HCT116 (cell line): Measurements from ENCODE around the gene SORCS2. TPM values are rescaled to one million over a fixed set of nuclear protein-coding genes. Genes with fewer than 3 reads are reported as not detected.

ENCODE experiments used
- ATAC-seq: fragments of 200-7000 bp; cut with Tn5 transposase; 2 replicates; pipeline ENCODE4 v1.9.1; 2020; ENCODE audit warnings: mild to moderate bottlenecking, moderate library complexity
- BruUV-seq: library from RNA; stranded (reverse); fragments of 400-500 nt; replicated peaks from 2 replicates; lab custom pipeline; 2021; lab: Mats Ljungman, UMichigan
- CTCF ChIA-PET: fragments of 300-600 bp; sonication (Branson Sonifier 250); formaldehyde crosslinking; loops from one replicate; lab custom pipeline; 2021; ENCODE audit warnings: antibody characterized with exemption; lab: Charles Lee
- POLR2A ChIA-PET: fragments of 300-600, 350-600 bp; sonication (Branson Sonifier 250); formaldehyde crosslinking; loops from one replicate; lab custom pipeline; 2021; ENCODE audit warnings: antibody characterized with exemption; lab: Charles Lee
- RAD21 ChIA-PET, 2 experiments: fragments of 300-600 bp; sonication (Branson Sonifier 250); formaldehyde crosslinking; loops; one replicate each; lab custom pipeline; 2023; ENCODE audit warnings: low total read pairs in 2 of 2; ENCODE audit not compliant: uncharacterized antibody in 2 of 2, unreplicated experiment in 2 of 2, low non-redundant PET in 1 of 2; lab: Charles Lee
- DNase-seq: peaks from one replicate; pipeline ENCODE4 v3.0.0-alpha.2; 2010; ENCODE audit warnings: low read depth, low spot score
- H2AFZ ChIP-seq: fragments of 200-600 bp; shearing (Covaris generic), sonication (generic); 2 replicates; pipeline ENCODE4 v1.6.1; 2017; ENCODE audit warnings: low read depth, mixed run types, mixed read lengths, antibody characterized with exemption, low read length; ENCODE audit not compliant: poor library complexity, severe bottlenecking
- H3K27ac ChIP-seq: 2 replicates; pipeline ENCODE4 v1.5.1; 2012; ENCODE audit warnings: low read depth, low read length
- H3K27me3 ChIP-seq: fragments of 200-600 bp; sonication (generic); 2 replicates; pipeline ENCODE4 v1.6.1; 2016; ENCODE audit warnings: mixed run types, low read length, mixed read lengths; ENCODE audit not compliant: insufficient read depth
- H3K36me3 ChIP-seq, 2 experiments: fragments of 200-500 bp in 1 of 2; fragments of 200-600 bp in 1 of 2; sonication (Bioruptor generic) in 1 of 2; sonication (generic) in 1 of 2; 2 replicates each; pipeline versions ENCODE4 v1.5.1 to v1.6.1; 2014 to 2016; ENCODE audit warnings: low read length in 2 of 2, inconsistent platforms in 1 of 2, mixed read lengths in 1 of 2, mixed run types in 1 of 2; ENCODE audit not compliant: insufficient read depth in 2 of 2, control insufficient read depth in 1 of 2
- H3K4me1 ChIP-seq, 2 experiments: fragments of 200-600 bp in 1 of 2; sonication (generic) in 1 of 2; 2 replicates each; pipeline versions ENCODE4 v1.5.1 to v1.6.1; 2012 to 2017; ENCODE audit warnings: low read length in 2 of 2, inconsistent platforms in 1 of 2, mild to moderate bottlenecking in 1 of 2, mixed read lengths in 1 of 2, mixed run types in 1 of 2, moderate library complexity in 1 of 2; ENCODE audit not compliant: insufficient read depth in 2 of 2, control insufficient read depth in 1 of 2
- H3K4me2 ChIP-seq: fragments of 200-600 bp; sonication (generic); 2 replicates; pipeline ENCODE4 v1.6.1; 2017; ENCODE audit warnings: mixed run types, low read length, mixed read lengths
- H3K4me3 ChIP-seq, 2 experiments: fragments of 200-600 bp in 1 of 2; sonication (generic) in 1 of 2; replicated peaks in 1 of 2; 2 replicates each; pipeline ENCODE4 v1.5.1; 2011 to 2016; ENCODE audit warnings: low read length in 2 of 2, control low read depth in 1 of 2, low read depth in 1 of 2, mild to moderate bottlenecking in 1 of 2, mixed read lengths in 1 of 2, mixed run types in 1 of 2
- H3K79me2 ChIP-seq: fragments of 200-600 bp; sonication (generic); 2 replicates; pipeline ENCODE4 v1.6.1; 2017; ENCODE audit warnings: mild to moderate bottlenecking, mixed run types, low read length, moderate library complexity, mixed read lengths; ENCODE audit not compliant: insufficient read depth
- H3K9ac ChIP-seq: fragments of 200-600 bp; sonication (generic); 2 replicates; pipeline ENCODE4 v1.6.1; 2016; ENCODE audit warnings: low read length, mixed read lengths
- H3K9me2 ChIP-seq: fragments of 200-600 bp; sonication (generic), shearing (Covaris generic); 2 replicates; pipeline ENCODE4 v1.6.1; 2017; ENCODE audit warnings: mixed run types, mild to moderate bottlenecking, moderate library complexity; ENCODE audit not compliant: insufficient read depth
- H3K9me3 ChIP-seq, 2 experiments: fragments of 200-500 bp in 1 of 2; fragments of 200-600 bp in 1 of 2; sonication (Bioruptor generic) in 1 of 2; sonication (generic) in 1 of 2; 2 replicates each; pipeline ENCODE4 v1.6.1; 2014 to 2017; ENCODE audit warnings: low read length in 2 of 2, mixed read lengths in 2 of 2, inconsistent platforms in 1 of 2, low read depth in 1 of 2, mild to moderate bottlenecking in 1 of 2, mixed run types in 1 of 2, moderate library complexity in 1 of 2; ENCODE audit not compliant: control insufficient read depth in 1 of 2, insufficient read depth in 1 of 2
- H4K20me1 ChIP-seq: fragments of 200-600 bp; sonication (generic), shearing (Covaris generic); 2 replicates; pipeline ENCODE4 v1.6.1; 2017; ENCODE audit warnings: mixed run types, mild to moderate bottlenecking, moderate library complexity; ENCODE audit not compliant: insufficient read depth
- ATF3 ChIP-seq: IDR thresholded peaks from 2 replicates; pipeline ENCODE4 v1.6.1; 2012
- CBX3 ChIP-seq: IDR thresholded peaks from 2 replicates; pipeline ENCODE4 v1.6.1; 2012; ENCODE audit warnings: low read depth
- CEBPB ChIP-seq: IDR thresholded peaks from 2 replicates; pipeline ENCODE4 v1.6.1; 2012; ENCODE audit warnings: low read depth
- ELF1 ChIP-seq: IDR thresholded peaks from 2 replicates; pipeline ENCODE4 v1.6.1; 2012; ENCODE audit warnings: low read depth, borderline replicate concordance
- EZH2phosphoT487 ChIP-seq: fragments of 200-600 bp; IDR thresholded peaks from 2 replicates; pipeline ENCODE4 v1.6.1; 2018; ENCODE audit warnings: antibody characterized with exemption, borderline replicate concordance
- FOSL1 ChIP-seq: IDR thresholded peaks from 2 replicates; pipeline ENCODE4 v1.6.1; 2012; ENCODE audit warnings: low read depth
- MAX ChIP-seq: IDR thresholded peaks from 2 replicates; pipeline ENCODE4 v1.6.1; 2012
- POLR2A ChIP-seq: IDR thresholded peaks from 2 replicates; pipeline ENCODE4 v1.7.0; 2011; ENCODE audit warnings: borderline replicate concordance; ENCODE audit not compliant: insufficient read depth, insufficient read length; ENCODE audit errors: extremely low read depth
- REST ChIP-seq: IDR thresholded peaks from 2 replicates; pipeline ENCODE4 v1.6.1; 2012; ENCODE audit warnings: low read depth
- SIN3A ChIP-seq: IDR thresholded peaks from 2 replicates; pipeline ENCODE4 v1.6.1; 2012; ENCODE audit warnings: low read depth
- SRF ChIP-seq: IDR thresholded peaks from 2 replicates; pipeline ENCODE4 v1.6.1; 2012; ENCODE audit warnings: low read depth
- TCF7L2 ChIP-seq: IDR thresholded peaks from 2 replicates; pipeline ENCODE4 v1.7.0; 2011; ENCODE audit warnings: borderline replicate concordance, inconsistent platforms; ENCODE audit not compliant: insufficient read depth, insufficient read length; ENCODE audit errors: extremely low read depth
- YY1 ChIP-seq: IDR thresholded peaks from 2 replicates; pipeline ENCODE4 v1.6.1; 2011; ENCODE audit warnings: low read length, low read depth, moderate library complexity, mild to moderate bottlenecking; ENCODE audit not compliant: insufficient replicate concordance; ENCODE audit errors: extremely low read depth
- ZNF274 ChIP-seq: fragments of 200-500 bp; sonication (Bioruptor generic); IDR thresholded peaks from 2 replicates; pipeline ENCODE4 v1.6.1; 2014; ENCODE audit warnings: mild to moderate bottlenecking, low read depth, low read length, inconsistent platforms
- intact Hi-C: fragments of 100-400 bp; cut with micrococcal nuclease; formaldehyde crosslinking; loops from 2 replicates; pipeline ENCODE4 v1.10.0; 2022
- total RNA-seq: library from RNA; stranded (reverse); gene quantifications from one replicate; pipeline ENCODE4 v1.2.1, GENCODE V29; 2021; ENCODE audit not compliant: unreplicated experiment

SORCS2 gene
- total RNA-seq, 1 experiment from 2014 or later, result 0.37 TPM

GRCh38 chr4:7377223-7377865 lies 185.0 kb downstream of the SORCS2 start:
- RAD21 ChIA-PET, result no interaction called here
- H3K4me1 ChIP-seq, result no peaks in the 10 kb centered on the region
- H3K4me2 ChIP-seq, result no peak overlapping the region
- POLR2A ChIA-PET, result no interaction called here
- no peaks in the 10 kb centered on the region for H3K79me2 ChIP-seq
- H4K20me1 ChIP-seq, result no peaks in the 10 kb centered on the region
- DNase-seq, result no peak
- no TSS peak for BruUV-seq
- ATAC-seq, result no peak
- no peak overlapping the region for H3K9ac ChIP-seq
- H2AFZ ChIP-seq, result no peak overlapping the region
- intact Hi-C loops, result no loop called here
- H3K9me2 ChIP-seq, result no peaks in the 10 kb centered on the region
- H3K36me3 ChIP-seq, result no peaks in the 10 kb centered on the region
- no peaks in the 10 kb centered on the region for H3K27me3 ChIP-seq
- CTCF ChIA-PET, result no interaction called here
- TF ChIP-seq SIN3A, result no peak
- no peak for TF ChIP-seq EZH2phosphoT487
- no peak for TF ChIP-seq POLR2A
- no peak overlapping the region for H3K4me3 ChIP-seq
- no peak overlapping the region for H3K27ac ChIP-seq
- no peaks in the 10 kb centered on the region for H3K9me3 ChIP-seq

GRCh38 chr4:7379186-7379585 lies 186.8 kb downstream of the SORCS2 start:
- no TSS peak for BruUV-seq
- Histone ChIP-seq H3K9me2 (no peaks in the 10 kb centered on the region), H3K4me2 (no peak overlapping the region), H3K4me1 (no peaks in the 10 kb centered on the region), H3K79me2 (no peaks in the 10 kb centered on the region), H4K20me1 (no peaks in the 10 kb centered on the region), H3K4me3 (no peak overlapping the region), H2AFZ (no peak overlapping the region), H3K27ac (no peak overlapping the region), H3K9ac (no peak overlapping the region), H3K36me3 (no peaks in the 10 kb centered on the region), H3K9me3 (no peaks in the 10 kb centered on the region), H3K27me3 (no peaks in the 10 kb centered on the region)
- TF ChIP-seq FOSL1, result no peak
- no peak for TF ChIP-seq ELF1
- TF ChIP-seq CEBPB, result no peak
- TF ChIP-seq CBX3, result no peak
- TF ChIP-seq TCF7L2, result no peak
- no peak for TF ChIP-seq MAX
- TF ChIP-seq YY1, result no peak
- no peak for TF ChIP-seq REST
- no peak for TF ChIP-seq ZNF274
- TF ChIP-seq SRF, result no peak
- no peak for TF ChIP-seq EZH2phosphoT487
- no peak for TF ChIP-seq ATF3
- ChIA-PET RAD21 (no interaction called here), CTCF (no interaction called here), POLR2A (no interaction called here)
- intact Hi-C loops, result no loop called here
- no peak for ATAC-seq
- DNase-seq, result no peak
